Natural killer cell (primary cell): ENCODE measurements around the gene VAMP7. TPM values are rescaled to one million over a fixed set of nuclear protein-coding genes. Genes with fewer than 3 reads are reported as not detected.
"Not testable (repeated sequence)": the region's sequence is repeated elsewhere in the genome, so short reads cannot be mapped to it uniquely, and the experiment has no call there.

Experiments used
- ATAC-seq, 3 donors: fragments of 150-1000 bp in 2 of 3; fragments of 200-7000 bp in 1 of 3; cut with Tn5 transposase; 1 replicate in 1 of 3; 2 replicates in 2 of 3; pipeline ENCODE4 v1.10.0; 2021; ENCODE audit warnings: mild to moderate bottlenecking in 2 of 3, moderate library complexity in 2 of 3
- DNase-seq, 2 donors: peaks; one replicate each; pipeline versions ENCODE4 v3.0.0 to v3.0.0-alpha.2; 2013 to 2021; ENCODE audit warnings: mixed read lengths in 1 of 2
- H3K27ac ChIP-seq: one replicate; pipeline ENCODE4 v1.5.1; 2013; ENCODE audit warnings: mild to moderate bottlenecking, low read length
- H3K27me3 ChIP-seq: one replicate; pipeline ENCODE4 v1.6.1; 2013; ENCODE audit warnings: low read length; ENCODE audit not compliant: control insufficient read depth, insufficient read depth
- H3K36me3 ChIP-seq: one replicate; pipeline ENCODE4 v1.6.1; 2013; ENCODE audit warnings: low read length; ENCODE audit not compliant: control insufficient read depth, insufficient read depth
- H3K4me1 ChIP-seq: one replicate; pipeline ENCODE4 v1.6.1; 2013; ENCODE audit warnings: low read length; ENCODE audit not compliant: control insufficient read depth, insufficient read depth
- H3K4me3 ChIP-seq: one replicate; pipeline ENCODE4 v1.5.1; 2013; ENCODE audit warnings: low read length
- H3K9me3 ChIP-seq: one replicate; pipeline ENCODE4 v1.6.1; 2013; ENCODE audit warnings: low read length; ENCODE audit not compliant: control insufficient read depth, insufficient read depth
- H3K27ac Mint-ChIP-seq, 2 donors: one replicate each; pipeline ENCODE4 v1.8.0; 2022; ENCODE audit warnings: mild to moderate bottlenecking in 2 of 2, mixed read lengths in 2 of 2, moderate library complexity in 1 of 2
- H3K27me3 Mint-ChIP-seq, 2 donors: one replicate each; pipeline ENCODE4 v1.8.0; 2022; ENCODE audit warnings: low read depth in 2 of 2, mixed read lengths in 2 of 2
- H3K36me3 Mint-ChIP-seq: one replicate; pipeline ENCODE4 v1.8.0; 2022; ENCODE audit warnings: mixed read lengths
- H3K4me1 Mint-ChIP-seq, 2 donors: one replicate each; pipeline ENCODE4 v1.8.0; 2022; ENCODE audit warnings: mixed read lengths in 2 of 2
- H3K4me3 Mint-ChIP-seq: one replicate; pipeline ENCODE4 v1.8.0; 2022; ENCODE audit warnings: mild to moderate bottlenecking, moderate library complexity, mixed read lengths
- H3K9me3 Mint-ChIP-seq, 2 donors: one replicate each; pipeline ENCODE4 v1.8.0; 2022; ENCODE audit warnings: mixed read lengths in 2 of 2
- WGBS: methylation state at CpG from one replicate; pipeline ENCODE4 v1.1.7; 2013; ENCODE audit warnings: missing lambda C conversion rate; ENCODE audit not compliant: insufficient coverage; 5-methylcytosine and 5-hydroxymethylcytosine counted together
- intact Hi-C: fragments of 100-400 bp; cut with micrococcal nuclease; formaldehyde crosslinking; loops from one replicate; pipeline ENCODE4 v1.14.2; 2022
- total RNA-seq, 4 donors: library from RNA; stranded (reverse); fragments of 120-200 nt in 1 of 4; gene quantifications; one replicate each; pipeline versions ENCODE4 v1.2.3 to v1.2.4, GENCODE V29; 2013 to 2022
- TF ChIP-seq, protein P1 (sequence below): fragments of 200-600 bp; IDR thresholded peaks from one replicate; pipeline ENCODE4 v1.8.0; 2022; ENCODE audit warnings: antibody characterized with exemption

Gene VAMP7
- total RNA-seq, 3 donors from 2014 or later (not counting 1 experiment from before 2014, with no cell fraction given), result 30.3 to 33.8 (median 33.6) TPM

DNA sequence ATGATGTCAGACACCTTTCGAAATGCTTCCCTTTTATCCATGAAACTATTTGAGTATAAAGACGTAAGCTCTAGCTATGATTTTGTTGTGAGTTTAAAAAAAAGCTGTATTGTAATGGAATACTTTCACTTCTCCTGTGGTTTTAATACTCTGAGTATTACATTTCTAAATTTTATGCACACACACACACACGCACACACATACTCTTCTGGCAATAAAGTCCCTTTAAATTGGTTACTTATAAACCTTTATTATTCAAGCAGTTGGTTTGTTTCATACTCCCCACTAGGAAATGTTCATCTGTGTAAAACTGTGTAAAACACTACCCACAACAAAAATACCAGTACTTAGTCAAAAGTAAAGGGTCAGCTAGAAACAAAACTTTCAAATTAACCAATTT lies 18.2 kb downstream of the VAMP7 start:
- Mint-ChIP-seq H3K27me3 (no peaks in the 10 kb centered on the region), H3K4me3 (no peak overlapping the region), H3K36me3 (peaks cover 8% of the 10 kb centered on the region), H3K27ac (no peak overlapping the region), H3K4me1 (peaks cover 7 to 10% of the 10 kb centered on the region in 2 donors), H3K9me3 (no peaks in the 10 kb centered on the region)
- no peaks in the 10 kb centered on the region for H3K4me1 ChIP-seq
- H3K27ac ChIP-seq, result no peak overlapping the region
- intact Hi-C loops, result no loop called here
- no peaks in the 10 kb centered on the region for H3K27me3 ChIP-seq
- ATAC-seq (no peak), DNase-seq (no peak)
- 88% methylated on average over 2 of the region's 3 CpGs for WGBS
- H3K9me3 ChIP-seq, result no peaks in the 10 kb centered on the region
- no peak overlapping the region for H3K4me3 ChIP-seq
- peaks cover 25% of the 10 kb centered on the region for H3K36me3 ChIP-seq
- TF ChIP-seq, protein P1, sequence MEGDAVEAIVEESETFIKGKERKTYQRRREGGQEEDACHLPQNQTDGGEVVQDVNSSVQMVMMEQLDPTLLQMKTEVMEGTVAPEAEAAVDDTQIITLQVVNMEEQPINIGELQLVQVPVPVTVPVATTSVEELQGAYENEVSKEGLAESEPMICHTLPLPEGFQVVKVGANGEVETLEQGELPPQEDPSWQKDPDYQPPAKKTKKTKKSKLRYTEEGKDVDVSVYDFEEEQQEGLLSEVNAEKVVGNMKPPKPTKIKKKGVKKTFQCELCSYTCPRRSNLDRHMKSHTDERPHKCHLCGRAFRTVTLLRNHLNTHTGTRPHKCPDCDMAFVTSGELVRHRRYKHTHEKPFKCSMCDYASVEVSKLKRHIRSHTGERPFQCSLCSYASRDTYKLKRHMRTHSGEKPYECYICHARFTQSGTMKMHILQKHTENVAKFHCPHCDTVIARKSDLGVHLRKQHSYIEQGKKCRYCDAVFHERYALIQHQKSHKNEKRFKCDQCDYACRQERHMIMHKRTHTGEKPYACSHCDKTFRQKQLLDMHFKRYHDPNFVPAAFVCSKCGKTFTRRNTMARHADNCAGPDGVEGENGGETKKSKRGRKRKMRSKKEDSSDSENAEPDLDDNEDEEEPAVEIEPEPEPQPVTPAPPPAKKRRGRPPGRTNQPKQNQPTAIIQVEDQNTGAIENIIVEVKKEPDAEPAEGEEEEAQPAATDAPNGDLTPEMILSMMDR, result no peak

DNA sequence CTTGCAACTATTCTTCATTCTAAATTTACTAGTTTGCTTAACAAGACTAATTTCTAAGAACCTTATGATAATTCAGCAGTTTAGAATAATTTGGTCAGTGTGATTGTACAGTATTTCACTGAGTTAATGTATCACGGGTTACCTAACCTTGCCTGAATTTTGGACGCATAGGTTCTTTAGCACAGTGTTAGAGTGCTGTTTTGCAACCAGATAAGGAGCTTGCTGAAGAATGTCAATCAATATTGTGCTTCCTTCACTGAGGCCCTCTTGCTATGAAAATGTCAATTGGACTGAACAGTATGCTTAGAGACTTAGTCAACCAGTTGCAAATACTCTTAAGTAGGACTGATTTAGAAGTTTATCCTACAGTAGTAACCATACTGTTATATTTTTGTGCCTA lies 19.6 kb downstream of the VAMP7 start:
- peaks cover 8% of the 10 kb centered on the region for H3K36me3 Mint-ChIP-seq
- no peaks in the 10 kb centered on the region for H3K9me3 Mint-ChIP-seq
- no peak overlapping the region for H3K4me3 Mint-ChIP-seq
- intact Hi-C loops, result no loop called here
- DNase-seq (no peak), ATAC-seq (no peak)
- no peaks in the 10 kb centered on the region for H3K4me1 Mint-ChIP-seq
- no peak overlapping the region for H3K27ac Mint-ChIP-seq
- Histone ChIP-seq H3K4me3 (no peak overlapping the region), H3K27ac (no peak overlapping the region), H3K9me3 (no peaks in the 10 kb centered on the region), H3K27me3 (no peaks in the 10 kb centered on the region), H3K4me1 (no peaks in the 10 kb centered on the region), H3K36me3 (peaks cover 18% of the 10 kb centered on the region)
- H3K27me3 Mint-ChIP-seq, result no peaks in the 10 kb centered on the region
- TF ChIP-seq, protein P1, result no peak
- WGBS, result 92% methylated on average over 2 of the region's 2 CpGs

DNA sequence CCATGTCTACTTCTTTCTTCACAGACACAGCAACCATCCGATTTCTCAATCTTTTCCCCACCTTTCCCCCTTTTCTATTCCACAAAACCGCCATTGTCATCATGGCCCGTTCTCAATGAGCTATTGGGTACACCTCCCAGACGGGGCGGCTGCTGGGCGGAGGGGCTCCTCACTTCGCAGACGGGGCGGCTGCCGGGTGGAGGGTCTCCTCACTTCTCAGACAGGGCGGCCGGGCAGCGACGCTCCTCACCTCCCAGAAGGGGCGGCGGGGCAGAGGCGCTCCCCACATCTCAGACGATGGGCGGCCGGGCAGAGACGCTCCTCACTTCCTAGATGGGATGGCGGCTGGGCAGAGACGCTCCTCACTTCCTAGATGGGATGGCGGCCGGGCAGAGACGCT lies 26.5 kb downstream of the VAMP7 start:
- H3K9me3 ChIP-seq, H3K27ac Mint-ChIP-seq, H3K36me3 ChIP-seq, H3K27ac ChIP-seq, H3K36me3 Mint-ChIP-seq, H3K4me3 Mint-ChIP-seq, intact Hi-C loops, H3K4me1 ChIP-seq, H3K27me3 Mint-ChIP-seq, DNase-seq, H3K4me3 ChIP-seq, H3K27me3 ChIP-seq, H3K9me3 Mint-ChIP-seq, ATAC-seq: not testable (repeated sequence)
- WGBS, result 93% methylated on average over 18 of the region's 26 CpGs
- H3K4me1 Mint-ChIP-seq, result peaks cover 6 to 13% of the 10 kb centered on the region in 2 donors

DNA sequence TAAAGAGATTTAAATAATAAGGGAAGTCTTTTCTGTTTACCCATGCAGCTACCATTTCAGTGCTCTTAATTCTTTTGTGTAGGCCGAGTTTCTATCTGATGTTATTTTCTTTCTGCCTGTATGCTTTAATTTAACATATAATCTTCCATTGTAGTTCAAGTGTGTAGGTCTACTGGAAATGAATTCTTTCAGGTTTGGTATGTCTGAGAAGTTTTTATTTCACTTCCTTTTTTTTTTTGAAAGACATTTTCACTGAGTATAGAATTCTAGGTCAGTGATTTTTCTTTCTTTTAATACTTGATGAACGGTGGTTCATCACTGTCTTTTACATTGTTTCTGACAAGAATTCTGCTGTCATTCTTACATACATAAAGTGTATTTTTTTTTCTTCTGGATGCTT lies 42.1 kb downstream of the VAMP7 start:
- DNase-seq (no peak), ATAC-seq (no peak)
- Histone ChIP-seq H3K27ac (no peak overlapping the region), H3K4me3 (no peak overlapping the region), H3K27me3 (no peaks in the 10 kb centered on the region), H3K9me3 (no peaks in the 10 kb centered on the region), H3K4me1 (no peaks in the 10 kb centered on the region), H3K36me3 (peaks cover 10% of the 10 kb centered on the region)
- Mint-ChIP-seq H3K4me3 (no peak overlapping the region), H3K4me1 (peaks cover 0 to 6% of the 10 kb centered on the region in 2 donors), H3K27me3 (no peaks in the 10 kb centered on the region), H3K9me3 (peaks cover 0 to 4% of the 10 kb centered on the region in 2 donors), H3K36me3 (no peaks in the 10 kb centered on the region), H3K27ac (no peak overlapping the region)
- intact Hi-C loops, result no loop called here
- TF ChIP-seq, protein P1, result no peak
- no CpG with 5 or more reads among the region's 2 CpGs for WGBS

DNA sequence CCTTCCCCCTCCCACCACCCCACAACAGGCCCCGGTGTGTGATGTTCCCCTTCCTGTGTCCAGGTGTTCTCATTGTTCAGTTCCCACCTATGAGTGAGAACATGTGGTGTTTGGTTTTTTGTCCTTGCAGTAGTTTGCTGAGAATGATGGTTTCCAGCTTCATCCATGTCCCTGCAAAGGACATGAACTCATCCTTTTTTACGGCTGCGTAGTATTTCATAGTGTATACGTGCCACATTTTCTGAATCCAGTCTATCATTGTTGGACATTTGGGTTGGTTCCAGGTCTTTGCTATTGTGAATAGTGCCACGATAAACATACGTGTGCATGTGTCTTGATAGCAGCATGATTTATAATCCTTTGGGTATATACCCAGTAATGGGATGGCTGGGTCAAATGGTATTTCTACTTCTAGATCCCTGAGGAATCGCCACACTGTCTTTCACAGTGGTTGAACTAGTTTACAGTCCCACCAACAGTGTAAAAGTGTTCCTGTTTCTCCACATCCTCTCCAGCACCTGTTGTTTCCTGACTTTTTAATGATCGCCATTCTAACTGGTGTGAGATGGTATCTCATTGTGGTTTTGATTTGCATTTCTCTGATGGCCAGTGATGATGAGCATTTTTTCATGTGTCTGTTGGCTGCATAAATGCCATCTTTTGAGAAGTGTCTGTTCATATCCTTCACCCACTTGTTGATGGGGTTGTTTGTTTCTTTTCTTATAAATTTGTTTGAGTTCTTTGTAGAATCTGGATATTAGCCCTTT lies 49.9 kb downstream of the VAMP7 start:
- H3K36me3 Mint-ChIP-seq, result peaks cover 17% of the 10 kb centered on the region
- H3K4me3 ChIP-seq, H3K9me3 Mint-ChIP-seq, H3K4me3 Mint-ChIP-seq, H3K9me3 ChIP-seq, H3K4me1 ChIP-seq, ATAC-seq, intact Hi-C loops, H3K27ac Mint-ChIP-seq, H3K27ac ChIP-seq, H3K36me3 ChIP-seq, H3K4me1 Mint-ChIP-seq, DNase-seq, H3K27me3 Mint-ChIP-seq, H3K27me3 ChIP-seq: not testable (repeated sequence)
- WGBS, result 94% methylated on average over 5 of the region's 8 CpGs
